ENCODE measurements around the gene FAIM. TPM values are rescaled to one million over a fixed set of nuclear protein-coding genes. Genes with fewer than 3 reads are reported as not detected.

Gene FAIM
- total RNA-seq, 1 donor, result 14.7 TPM

DNA sequence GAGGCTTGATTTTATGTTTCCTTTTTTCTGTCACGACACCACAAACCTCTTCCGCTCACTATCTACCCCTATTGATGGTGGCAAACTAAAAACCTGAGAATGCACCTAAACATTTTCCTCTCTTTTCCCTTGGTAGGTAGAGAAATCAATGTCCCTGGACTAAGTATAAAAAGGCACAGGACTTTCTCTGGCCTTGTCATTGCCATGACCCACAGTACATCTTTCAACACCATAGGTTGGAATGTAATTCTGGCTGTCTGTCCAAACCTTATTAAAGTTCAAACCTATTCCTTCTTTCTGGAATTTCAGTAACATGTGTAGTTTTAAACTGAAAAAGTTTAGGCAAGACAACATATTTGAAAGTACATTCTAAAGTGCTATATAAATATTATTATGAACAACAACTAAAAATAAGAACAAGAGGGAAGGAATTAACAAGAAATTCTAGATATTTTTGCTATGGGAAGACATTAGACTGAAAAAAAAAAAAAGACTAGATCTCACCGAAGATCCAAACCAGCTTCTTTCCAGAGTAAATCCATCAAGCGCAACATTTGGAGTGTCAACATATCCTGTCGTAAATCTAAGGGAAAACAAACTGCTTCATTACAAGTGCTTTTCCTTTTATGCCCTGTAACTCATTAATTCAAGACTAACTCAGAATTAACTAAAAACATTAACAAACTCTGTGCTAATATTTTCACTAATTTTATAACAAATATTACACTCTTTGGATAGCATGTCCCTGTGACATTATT lies 73.1 kb downstream of the FAIM start:
- no peak overlapping the region for H3K4me3 ChIP-seq (ENCODE audit: low read depth, low read length)
- DNase-seq (ENCODE audit: low read depth), result peak; percentile 55
- TF ChIP-seq, protein P1, sequence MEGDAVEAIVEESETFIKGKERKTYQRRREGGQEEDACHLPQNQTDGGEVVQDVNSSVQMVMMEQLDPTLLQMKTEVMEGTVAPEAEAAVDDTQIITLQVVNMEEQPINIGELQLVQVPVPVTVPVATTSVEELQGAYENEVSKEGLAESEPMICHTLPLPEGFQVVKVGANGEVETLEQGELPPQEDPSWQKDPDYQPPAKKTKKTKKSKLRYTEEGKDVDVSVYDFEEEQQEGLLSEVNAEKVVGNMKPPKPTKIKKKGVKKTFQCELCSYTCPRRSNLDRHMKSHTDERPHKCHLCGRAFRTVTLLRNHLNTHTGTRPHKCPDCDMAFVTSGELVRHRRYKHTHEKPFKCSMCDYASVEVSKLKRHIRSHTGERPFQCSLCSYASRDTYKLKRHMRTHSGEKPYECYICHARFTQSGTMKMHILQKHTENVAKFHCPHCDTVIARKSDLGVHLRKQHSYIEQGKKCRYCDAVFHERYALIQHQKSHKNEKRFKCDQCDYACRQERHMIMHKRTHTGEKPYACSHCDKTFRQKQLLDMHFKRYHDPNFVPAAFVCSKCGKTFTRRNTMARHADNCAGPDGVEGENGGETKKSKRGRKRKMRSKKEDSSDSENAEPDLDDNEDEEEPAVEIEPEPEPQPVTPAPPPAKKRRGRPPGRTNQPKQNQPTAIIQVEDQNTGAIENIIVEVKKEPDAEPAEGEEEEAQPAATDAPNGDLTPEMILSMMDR (IDR thresholded peaks at IDR 0.05; ENCODE audit: insufficient read depth, low read depth, low read length), result no peak

DNA sequence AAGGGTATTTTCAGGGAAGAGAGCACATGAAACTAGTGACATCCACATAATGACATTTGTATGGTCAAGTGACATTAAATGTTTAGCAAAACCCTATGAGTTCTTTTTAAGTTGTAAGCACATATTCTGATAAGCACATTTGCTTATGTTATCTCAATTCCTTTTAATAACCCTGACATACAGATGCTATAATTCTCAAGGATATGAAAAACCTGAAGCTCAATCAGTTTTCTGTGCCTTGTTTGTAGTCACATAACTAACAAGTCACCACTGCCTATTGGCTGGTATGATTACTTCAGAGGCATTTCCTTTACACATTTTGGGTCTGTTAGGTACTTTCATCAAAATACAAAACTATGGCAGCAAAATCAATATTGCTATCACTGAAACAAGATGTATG lies 74.1 kb downstream of the FAIM start:
- TF ChIP-seq, protein P1 (IDR thresholded peaks at IDR 0.05; ENCODE audit: insufficient read depth, low read depth, low read length), result no peak
- H3K4me3 ChIP-seq (ENCODE audit: low read depth, low read length), result no peak overlapping the region
- DNase-seq (ENCODE audit: low read depth), result no peak

Other genes with a start within 250 kb of the FAIM start
- under 0.01 TPM in 2 replicates for gene ESYT3, start 174.2 kb upstream of the FAIM start, total RNA-seq
- gene CEP70, start 14.5 kb upstream of the FAIM start, total RNA-seq, result 18.7 and 29.4 TPM in 2 replicates
- 8.4 and 9.9 TPM in 2 replicates for gene PIK3CB, start 226.2 kb downstream of the FAIM start, total RNA-seq